ENCODE results near the gene ZNF581.
A peak's percentile ranks its signal among the peaks of the same experiment; 100 is the strongest.

ZNF581 gene

DNA sequence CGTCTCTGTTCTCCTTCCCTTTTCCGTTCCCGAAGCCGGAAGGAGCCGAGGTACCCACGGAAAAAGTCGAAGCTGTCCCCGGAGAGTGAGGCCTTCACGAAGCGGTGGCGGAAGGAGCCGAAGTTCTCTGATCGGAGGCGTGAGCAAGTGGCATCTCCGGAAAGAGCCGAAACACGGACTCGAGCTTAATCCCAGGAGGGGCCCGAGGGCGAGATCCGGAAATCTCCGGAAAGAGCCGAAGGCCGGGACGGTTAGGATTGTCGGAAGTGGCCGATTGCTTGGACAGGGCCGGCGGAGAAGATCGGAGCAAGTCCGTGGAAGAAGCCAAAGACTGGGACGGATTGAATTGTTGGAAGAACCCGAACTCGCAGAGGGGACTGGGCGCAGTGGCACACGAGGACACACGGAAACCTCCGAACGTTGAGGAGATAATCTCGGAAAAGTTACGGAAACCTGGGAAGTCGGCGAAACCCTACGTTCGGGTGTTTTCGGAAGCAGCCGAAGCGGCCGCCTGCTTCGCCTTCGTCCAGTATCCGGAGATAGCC is 10.9 kb downstream of the ZNF581 start:
- peak; percentile 97 to 100 for DNase-seq (ENCODE audit: low read depth in 1 of 2, low spot score in 1 of 2)
- Histone ChIP-seq H3K27me3 (ENCODE audit: insufficient read depth, poor library complexity, severe bottlenecking) (no peaks in the 10 kb centered on the region), H3K27ac (replicated peaks) (peak overlapping the region; percentile 99), H3K4me3 (replicated peaks; ENCODE audit: insufficient read depth, low read length) (peak overlapping the region; percentile 55)
- TF ChIP-seq POLR2AphosphoS5 (IDR thresholded peaks at IDR 0.05; ENCODE audit: low read depth) (0 out of 2 replicates have a peak, but pooled peaks have one; percentile 3), GABPA (IDR thresholded peaks at IDR 0.05; ENCODE audit: low read depth) (no peak; the same call in 1 of the 2 replicates), SPI1 (IDR thresholded peaks at IDR 0.05; ENCODE audit: borderline replicate concordance, low read depth) (no peak; the same call in 1 of the 2 replicates)

DNA sequence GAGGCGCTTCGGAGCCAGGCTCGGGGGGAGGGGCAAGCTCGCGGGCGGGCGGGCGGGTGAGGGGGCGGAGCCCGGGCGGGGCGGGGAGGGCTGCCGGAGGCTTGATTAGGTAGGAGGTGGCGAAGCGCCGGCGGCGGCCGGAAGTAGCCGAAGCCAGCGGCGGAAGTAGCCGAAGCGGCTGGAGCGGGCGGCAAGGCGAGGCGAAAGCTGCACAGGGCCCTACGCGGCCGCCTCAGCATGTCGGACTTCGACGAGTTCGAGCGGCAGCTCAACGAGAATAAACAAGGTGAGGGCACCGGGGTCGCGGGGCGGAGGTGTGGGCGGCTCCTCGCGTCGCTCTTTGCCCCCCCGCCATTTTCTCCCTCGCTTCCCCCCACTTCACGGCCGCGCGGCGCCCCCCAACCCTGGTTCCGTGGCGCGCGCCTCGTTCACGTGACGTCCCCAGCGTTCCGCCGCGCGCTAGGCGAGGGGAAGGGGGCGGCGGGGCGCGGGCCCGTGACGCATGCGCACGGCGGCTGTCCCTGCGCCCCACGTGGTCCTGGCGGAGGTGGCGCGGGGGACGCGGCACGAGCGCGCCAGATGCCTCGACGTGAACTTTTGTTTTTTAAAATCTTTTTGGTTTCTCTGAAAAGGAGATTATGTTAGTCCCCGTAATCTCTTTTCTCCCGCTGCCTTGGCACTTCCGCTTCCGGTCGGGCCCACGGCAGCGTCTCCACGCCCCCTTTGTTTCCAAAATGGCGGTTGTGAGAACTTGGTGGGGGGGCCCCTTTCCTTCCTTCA is 11.6 kb downstream of the ZNF581 start, which contains the start of gene U2AF2:
Gene U2AF2 (plus strand): TSS at position 168 of the 780 bp plus-strand sequence. CDS start 70 bp downstream, at position 238.
- Histone ChIP-seq H3K27ac (replicated peaks) (peak within 1 kb of the TSS; percentile 99), H3K27me3 (ENCODE audit: insufficient read depth, poor library complexity, severe bottlenecking) (no peaks in the 10 kb centered on the region), H3K4me3 (replicated peaks; ENCODE audit: insufficient read depth, low read length) (peak within 1 kb of the TSS; percentile 87)
- peak; percentile 87 to 93 for DNase-seq (ENCODE audit: low read depth in 1 of 2, low spot score in 1 of 2)
- TF ChIP-seq, protein P1, sequence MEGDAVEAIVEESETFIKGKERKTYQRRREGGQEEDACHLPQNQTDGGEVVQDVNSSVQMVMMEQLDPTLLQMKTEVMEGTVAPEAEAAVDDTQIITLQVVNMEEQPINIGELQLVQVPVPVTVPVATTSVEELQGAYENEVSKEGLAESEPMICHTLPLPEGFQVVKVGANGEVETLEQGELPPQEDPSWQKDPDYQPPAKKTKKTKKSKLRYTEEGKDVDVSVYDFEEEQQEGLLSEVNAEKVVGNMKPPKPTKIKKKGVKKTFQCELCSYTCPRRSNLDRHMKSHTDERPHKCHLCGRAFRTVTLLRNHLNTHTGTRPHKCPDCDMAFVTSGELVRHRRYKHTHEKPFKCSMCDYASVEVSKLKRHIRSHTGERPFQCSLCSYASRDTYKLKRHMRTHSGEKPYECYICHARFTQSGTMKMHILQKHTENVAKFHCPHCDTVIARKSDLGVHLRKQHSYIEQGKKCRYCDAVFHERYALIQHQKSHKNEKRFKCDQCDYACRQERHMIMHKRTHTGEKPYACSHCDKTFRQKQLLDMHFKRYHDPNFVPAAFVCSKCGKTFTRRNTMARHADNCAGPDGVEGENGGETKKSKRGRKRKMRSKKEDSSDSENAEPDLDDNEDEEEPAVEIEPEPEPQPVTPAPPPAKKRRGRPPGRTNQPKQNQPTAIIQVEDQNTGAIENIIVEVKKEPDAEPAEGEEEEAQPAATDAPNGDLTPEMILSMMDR (IDR thresholded peaks at IDR 0.05; ENCODE audit: insufficient read depth, low read length), result no peak
- TF ChIP-seq SPI1 (IDR thresholded peaks at IDR 0.05; ENCODE audit: borderline replicate concordance, low read depth), result peak; percentile 63
- TF ChIP-seq, protein P2, sequence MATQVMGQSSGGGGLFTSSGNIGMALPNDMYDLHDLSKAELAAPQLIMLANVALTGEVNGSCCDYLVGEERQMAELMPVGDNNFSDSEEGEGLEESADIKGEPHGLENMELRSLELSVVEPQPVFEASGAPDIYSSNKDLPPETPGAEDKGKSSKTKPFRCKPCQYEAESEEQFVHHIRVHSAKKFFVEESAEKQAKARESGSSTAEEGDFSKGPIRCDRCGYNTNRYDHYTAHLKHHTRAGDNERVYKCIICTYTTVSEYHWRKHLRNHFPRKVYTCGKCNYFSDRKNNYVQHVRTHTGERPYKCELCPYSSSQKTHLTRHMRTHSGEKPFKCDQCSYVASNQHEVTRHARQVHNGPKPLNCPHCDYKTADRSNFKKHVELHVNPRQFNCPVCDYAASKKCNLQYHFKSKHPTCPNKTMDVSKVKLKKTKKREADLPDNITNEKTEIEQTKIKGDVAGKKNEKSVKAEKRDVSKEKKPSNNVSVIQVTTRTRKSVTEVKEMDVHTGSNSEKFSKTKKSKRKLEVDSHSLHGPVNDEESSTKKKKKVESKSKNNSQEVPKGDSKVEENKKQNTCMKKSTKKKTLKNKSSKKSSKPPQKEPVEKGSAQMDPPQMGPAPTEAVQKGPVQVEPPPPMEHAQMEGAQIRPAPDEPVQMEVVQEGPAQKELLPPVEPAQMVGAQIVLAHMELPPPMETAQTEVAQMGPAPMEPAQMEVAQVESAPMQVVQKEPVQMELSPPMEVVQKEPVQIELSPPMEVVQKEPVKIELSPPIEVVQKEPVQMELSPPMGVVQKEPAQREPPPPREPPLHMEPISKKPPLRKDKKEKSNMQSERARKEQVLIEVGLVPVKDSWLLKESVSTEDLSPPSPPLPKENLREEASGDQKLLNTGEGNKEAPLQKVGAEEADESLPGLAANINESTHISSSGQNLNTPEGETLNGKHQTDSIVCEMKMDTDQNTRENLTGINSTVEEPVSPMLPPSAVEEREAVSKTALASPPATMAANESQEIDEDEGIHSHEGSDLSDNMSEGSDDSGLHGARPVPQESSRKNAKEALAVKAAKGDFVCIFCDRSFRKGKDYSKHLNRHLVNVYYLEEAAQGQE (IDR thresholded peaks at IDR 0.05; ENCODE audit: insufficient replicate concordance, low read depth), result peak; percentile 12
- TF ChIP-seq POLR2AphosphoS5 (IDR thresholded peaks at IDR 0.05; ENCODE audit: low read depth), result peak; percentile 75
- TF ChIP-seq GABPA (IDR thresholded peaks at IDR 0.05; ENCODE audit: low read depth), result peak; percentile 88

DNA sequence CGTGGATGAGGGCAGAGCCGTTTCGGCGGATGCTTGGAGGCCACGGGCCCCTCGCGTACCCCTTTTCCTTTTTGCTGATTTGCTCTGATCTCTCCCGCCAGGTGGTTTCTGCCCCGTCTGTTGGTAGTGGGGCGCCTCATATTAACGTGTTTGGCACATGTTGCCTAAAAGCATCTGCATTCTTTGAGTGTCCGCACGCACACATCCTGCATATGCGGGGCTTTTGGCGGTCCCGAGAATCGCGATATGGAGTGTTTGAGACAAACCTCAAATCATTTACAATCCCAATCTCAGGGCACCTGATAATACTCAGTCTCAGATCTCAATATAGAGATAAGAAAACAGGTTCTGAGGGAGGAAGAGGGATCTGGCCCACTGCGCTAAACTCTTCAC is 12.2 kb downstream of the ZNF581 start:
- H3K4me3 ChIP-seq (replicated peaks; ENCODE audit: insufficient read depth, low read length), result peak overlapping the region; percentile 87
- TF ChIP-seq SPI1 (IDR thresholded peaks at IDR 0.05; ENCODE audit: borderline replicate concordance, low read depth) (no peak), GABPA (IDR thresholded peaks at IDR 0.05; ENCODE audit: low read depth) (no peak), POLR2AphosphoS5 (IDR thresholded peaks at IDR 0.05; ENCODE audit: low read depth) (no peak; the same call in 1 of the 2 replicates)
- TF ChIP-seq, protein P2 (IDR thresholded peaks at IDR 0.05; ENCODE audit: insufficient replicate concordance, low read depth), result no peak
- TF ChIP-seq, protein P1 (IDR thresholded peaks at IDR 0.05; ENCODE audit: insufficient read depth, low read length), result no peak
- DNase-seq (ENCODE audit: low read depth in 1 of 2, low spot score in 1 of 2), result no peak

DNA sequence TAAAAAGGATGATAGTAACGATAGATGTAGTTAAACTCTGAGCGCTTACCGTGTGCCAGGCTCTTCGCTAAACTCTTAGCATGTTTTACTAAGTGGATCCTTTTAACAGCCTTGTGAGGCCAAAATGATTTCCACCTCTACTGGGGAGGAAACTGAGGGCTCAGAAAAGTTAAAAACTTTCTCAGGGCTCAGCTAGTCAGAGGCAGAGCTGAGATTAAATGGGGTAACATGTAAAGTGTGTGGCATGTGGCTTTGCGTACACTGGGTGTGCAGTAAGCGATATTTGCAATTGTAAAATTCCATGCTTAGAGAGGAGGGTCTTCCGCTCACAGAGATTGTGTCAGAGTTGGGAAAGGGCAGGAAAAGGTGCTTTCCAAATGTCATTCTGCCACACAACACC is 13.1 kb downstream of the ZNF581 start:
- no peak for DNase-seq (ENCODE audit: low read depth in 1 of 2, low spot score in 1 of 2)
- Histone ChIP-seq H3K4me3 (replicated peaks; ENCODE audit: insufficient read depth, low read length) (peak overlapping the region; percentile 87), H3K27me3 (ENCODE audit: insufficient read depth, poor library complexity, severe bottlenecking) (no peaks in the 10 kb centered on the region), H3K27ac (replicated peaks) (peak overlapping the region; percentile 99)
- no peak for TF ChIP-seq SPI1 (IDR thresholded peaks at IDR 0.05; ENCODE audit: borderline replicate concordance, low read depth)
- TF ChIP-seq, protein P1 (IDR thresholded peaks at IDR 0.05; ENCODE audit: insufficient read depth, low read length), result no peak
- TF ChIP-seq GABPA (IDR thresholded peaks at IDR 0.05; ENCODE audit: low read depth), result no peak
- no peak for TF ChIP-seq POLR2AphosphoS5 (IDR thresholded peaks at IDR 0.05; ENCODE audit: low read depth)
- TF ChIP-seq, protein P2 (IDR thresholded peaks at IDR 0.05; ENCODE audit: insufficient replicate concordance, low read depth), result no peak

More for the DNA sequence above, 12.2 kb downstream of the ZNF581 start:
- H3K27ac ChIP-seq (replicated peaks), result peak overlapping the region; percentile 99
- no peaks in the 10 kb centered on the region for H3K27me3 ChIP-seq (ENCODE audit: insufficient read depth, poor library complexity, severe bottlenecking)
